Liver (tissue), 9 donors: Measurements from ENCODE around the gene CALML5. TPM values are rescaled to one million over a fixed set of nuclear protein-coding genes. Genes with fewer than 3 reads are reported as not detected.

Source experiments
- DNase-seq: peaks from one replicate; pipeline ENCODE4 v3.0.0-alpha.2; 2017; ENCODE audit warnings: low spot score
- H3K27ac ChIP-seq, 2 donors: one replicate each; pipeline ENCODE4 v1.7.0; 2013; ENCODE audit warnings: inconsistent platforms in 2 of 2, low read length in 2 of 2, control low read depth in 1 of 2, low read depth in 1 of 2, mild to moderate bottlenecking in 1 of 2
- H3K27me3 ChIP-seq, 4 donors: one replicate each; pipeline versions ENCODE4 v1.6.1 to v1.7.0; 2013; ENCODE audit warnings: low read length in 3 of 4, inconsistent platforms in 1 of 4, mild to moderate bottlenecking in 1 of 4, moderate library complexity in 1 of 4; ENCODE audit not compliant: control insufficient read depth in 4 of 4, insufficient read depth in 4 of 4
- H3K36me3 ChIP-seq, 4 donors: one replicate each; pipeline versions ENCODE4 v1.6.1 to v1.7.0; 2013; ENCODE audit warnings: low read length in 3 of 4, mild to moderate bottlenecking in 3 of 4, low read depth in 1 of 4, moderate library complexity in 1 of 4; ENCODE audit not compliant: control insufficient read depth in 4 of 4, insufficient read depth in 3 of 4
- H3K4me1 ChIP-seq, 4 donors: one replicate each; pipeline versions ENCODE4 v1.6.1 to v1.7.0; 2013; ENCODE audit warnings: low read length in 3 of 4, mild to moderate bottlenecking in 3 of 4, moderate library complexity in 1 of 4; ENCODE audit not compliant: control insufficient read depth in 4 of 4, insufficient read depth in 4 of 4
- H3K4me3 ChIP-seq, 3 donors: one replicate each; pipeline versions ENCODE4 v1.6.1 to v1.7.0; 2013; ENCODE audit warnings: low read length in 3 of 3, control low read depth in 1 of 3, low read depth in 1 of 3, mild to moderate bottlenecking in 1 of 3
- H3K9ac ChIP-seq, 2 donors: one replicate each; pipeline ENCODE4 v1.7.0; 2013; ENCODE audit warnings: low read length in 2 of 2, mild to moderate bottlenecking in 2 of 2, moderate library complexity in 2 of 2, control low read depth in 1 of 2, low read depth in 1 of 2
- H3K9me3 ChIP-seq, 4 donors: one replicate each; pipeline versions ENCODE4 v1.6.1 to v1.7.0; 2013; ENCODE audit warnings: low read length in 3 of 4; ENCODE audit not compliant: control insufficient read depth in 4 of 4
- EGR1 ChIP-seq, 2 donors: IDR thresholded peaks; 2 replicates each; pipeline ENCODE4 v1.6.1; 2016 to 2018; ENCODE audit warnings: antibody characterized with exemption in 2 of 2, low read depth in 2 of 2
- FOXA1 ChIP-seq: IDR thresholded peaks from 2 replicates; pipeline ENCODE4 v1.6.1; 2016; ENCODE audit warnings: antibody characterized with exemption
- FOXA2 ChIP-seq: IDR thresholded peaks from 2 replicates; pipeline ENCODE4 v1.6.1; 2016; ENCODE audit warnings: antibody characterized with exemption
- GABPA ChIP-seq, 2 donors: IDR thresholded peaks in 1 of 2; conservative IDR thresholded peaks in 1 of 2; 2 replicates each; pipeline ENCODE4 v1.6.1; 2016; ENCODE audit warnings: antibody characterized with exemption in 2 of 2, mild to moderate bottlenecking in 1 of 2, moderate library complexity in 1 of 2
- HNF4A ChIP-seq, 2 donors: conservative IDR thresholded peaks; 2 replicates each; pipeline ENCODE4 v1.6.1; 2016; ENCODE audit warnings: antibody characterized with exemption in 2 of 2, mild to moderate bottlenecking in 2 of 2
- HNF4G ChIP-seq: IDR thresholded peaks from 2 replicates; pipeline ENCODE4 v1.6.1; 2016; ENCODE audit warnings: antibody characterized with exemption
- JUND ChIP-seq, 2 donors: IDR thresholded peaks; 2 replicates each; pipeline ENCODE4 v1.6.1; 2016; ENCODE audit warnings: antibody characterized with exemption in 2 of 2
- MAX ChIP-seq: IDR thresholded peaks from 2 replicates; pipeline ENCODE4 v1.6.1; 2016; ENCODE audit warnings: antibody characterized with exemption
- NR2F2 ChIP-seq: IDR thresholded peaks from 2 replicates; pipeline ENCODE4 v1.6.1; 2016; ENCODE audit warnings: antibody characterized with exemption
- RAD21 ChIP-seq, 2 donors: IDR thresholded peaks; 2 replicates each; pipeline ENCODE4 v1.6.1; 2016; ENCODE audit warnings: antibody characterized with exemption in 2 of 2, mild to moderate bottlenecking in 2 of 2
- REST ChIP-seq: IDR thresholded peaks from 2 replicates; pipeline ENCODE4 v1.6.1; 2016; ENCODE audit warnings: antibody characterized with exemption, mild to moderate bottlenecking
- RXRA ChIP-seq, 2 donors: IDR thresholded peaks; 2 replicates each; pipeline ENCODE4 v1.6.1; 2017 to 2018; ENCODE audit warnings: antibody characterized with exemption in 2 of 2, mild to moderate bottlenecking in 1 of 2
- SP1 ChIP-seq: IDR thresholded peaks from 2 replicates; pipeline ENCODE4 v1.6.1; 2018; ENCODE audit warnings: antibody characterized with exemption, mild to moderate bottlenecking
- YY1 ChIP-seq: IDR thresholded peaks from 2 replicates; pipeline ENCODE4 v1.6.1; 2016; ENCODE audit warnings: antibody characterized with exemption, mild to moderate bottlenecking
- ZBTB33 ChIP-seq: IDR thresholded peaks from 2 replicates; pipeline ENCODE4 v1.6.1; 2016; ENCODE audit warnings: antibody characterized with exemption
- WGBS: extraction: QIAGEN DNeasy Blood & Tissue Kit; methylation state at CpG from one replicate; pipeline ENCODE4 v1.1.7; 2013; 5-methylcytosine and 5-hydroxymethylcytosine counted together
- polyA plus RNA-seq, 2 donors: library from polyadenylated mRNA; stranded (reverse) in 1 of 2; unstranded in 1 of 2; fragments of 200-250 nt in 1 of 2; fragments of >200 nt in 1 of 2; fragmentation: Nextera tagmentation in 1 of 2; extraction: Ambion mirVana in 1 of 2; gene quantifications; one replicate each; pipeline versions ENCODE4 v1.2.1 to v1.2.3, GENCODE V29; 2013 to 2015
- total RNA-seq, 2 donors: library from RNA; depleted of rRNA; stranded (reverse); fragments of >200 nt; gene quantifications; one replicate each; pipeline ENCODE4 v1.2.3, GENCODE V29; 2014
- TF ChIP-seq, protein P1 (sequence below): fragments of 150-350 bp; IDR thresholded peaks from 2 replicates; pipeline ENCODE4 v1.5.1; 2017; ENCODE audit warnings: improper control_type of control experiment, low read depth, low read length; ENCODE audit not compliant: missing input control
- TF ChIP-seq, protein P2 (sequence below): IDR thresholded peaks from 2 replicates; pipeline ENCODE4 v1.6.1; 2016; ENCODE audit warnings: antibody characterized with exemption
- donor health status: healthy.
- donor health status: healthy.
- donor health status: healthy.
- donor health status: healthy.
- donor health status: healthy.

Gene CALML5
- total and polyA plus RNA-seq, 4 donors, result not detected

DNA sequence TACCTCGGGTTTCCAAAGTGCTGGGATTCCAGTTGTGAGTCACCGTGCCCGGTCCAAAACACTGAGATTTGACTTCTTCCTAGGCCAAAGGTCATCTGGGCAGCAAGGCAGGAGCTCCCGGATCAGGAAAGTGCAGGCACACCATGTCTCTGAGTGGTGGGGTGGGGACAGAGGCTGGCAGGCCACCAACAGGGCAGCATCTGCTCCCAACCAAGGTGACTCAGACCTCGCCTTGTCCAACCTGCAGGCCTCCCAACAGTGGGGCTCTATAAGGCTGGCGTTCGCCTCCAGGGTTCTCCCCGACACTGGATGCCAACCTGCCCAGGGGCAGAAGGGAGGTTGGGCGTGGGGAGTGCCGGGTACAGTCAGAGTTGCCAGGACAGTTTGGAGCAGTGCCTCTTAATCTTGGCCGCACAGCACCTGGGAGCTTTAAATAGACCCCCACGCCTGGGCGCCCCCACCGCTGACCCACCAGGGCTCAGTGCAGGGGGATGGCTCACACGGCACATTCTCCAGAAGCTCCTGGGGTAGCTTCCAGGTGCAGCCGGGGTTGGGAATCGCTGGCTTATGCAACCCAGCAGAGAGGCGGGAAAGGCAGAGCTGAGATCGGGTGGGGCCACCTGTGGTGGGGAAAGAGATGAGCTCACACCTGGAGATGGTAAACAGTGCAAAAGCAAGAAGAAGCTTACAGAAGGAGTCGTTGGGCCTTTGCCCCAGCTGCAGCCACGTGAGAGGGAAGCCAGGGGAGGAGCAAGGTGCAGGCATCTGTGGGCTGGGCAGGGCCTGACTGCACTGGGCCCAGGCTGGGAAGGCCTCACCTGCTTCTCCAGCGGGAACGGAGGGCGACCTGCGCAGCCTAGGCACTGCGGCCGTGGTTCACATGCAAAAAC, 10.9 kb downstream of the CALML5 start:
- no peaks in the 10 kb centered on the region for H3K27me3 ChIP-seq
- no peak overlapping the region for H3K27ac ChIP-seq
- peaks cover 0 to 3% (median 0%) of the 10 kb centered on the region in 4 donors for H3K9me3 ChIP-seq
- TF ChIP-seq GABPA (IDR thresholded peaks at IDR 0.05 in 1 of 2, conservative IDR thresholded peaks at IDR 0.05 in 1 of 2) (no peak), NR2F2 (no peak), YY1 (no peak), REST (no peak), RAD21 (IDR thresholded peaks at IDR 0.05) (no peak), MAX (no peak), FOXA1 (no peak), RXRA (IDR thresholded peaks at IDR 0.05) (no peak), HNF4G (no peak), SP1 (no peak), JUND (IDR thresholded peaks at IDR 0.05) (no peak), FOXA2 (no peak), EGR1 (IDR thresholded peaks at IDR 0.05; ENCODE audit: low read depth in 2 of 2) (no peak), ZBTB33 (no peak), HNF4A (conservative IDR thresholded peaks at IDR 0.05) (no peak)
- TF ChIP-seq, protein P1, sequence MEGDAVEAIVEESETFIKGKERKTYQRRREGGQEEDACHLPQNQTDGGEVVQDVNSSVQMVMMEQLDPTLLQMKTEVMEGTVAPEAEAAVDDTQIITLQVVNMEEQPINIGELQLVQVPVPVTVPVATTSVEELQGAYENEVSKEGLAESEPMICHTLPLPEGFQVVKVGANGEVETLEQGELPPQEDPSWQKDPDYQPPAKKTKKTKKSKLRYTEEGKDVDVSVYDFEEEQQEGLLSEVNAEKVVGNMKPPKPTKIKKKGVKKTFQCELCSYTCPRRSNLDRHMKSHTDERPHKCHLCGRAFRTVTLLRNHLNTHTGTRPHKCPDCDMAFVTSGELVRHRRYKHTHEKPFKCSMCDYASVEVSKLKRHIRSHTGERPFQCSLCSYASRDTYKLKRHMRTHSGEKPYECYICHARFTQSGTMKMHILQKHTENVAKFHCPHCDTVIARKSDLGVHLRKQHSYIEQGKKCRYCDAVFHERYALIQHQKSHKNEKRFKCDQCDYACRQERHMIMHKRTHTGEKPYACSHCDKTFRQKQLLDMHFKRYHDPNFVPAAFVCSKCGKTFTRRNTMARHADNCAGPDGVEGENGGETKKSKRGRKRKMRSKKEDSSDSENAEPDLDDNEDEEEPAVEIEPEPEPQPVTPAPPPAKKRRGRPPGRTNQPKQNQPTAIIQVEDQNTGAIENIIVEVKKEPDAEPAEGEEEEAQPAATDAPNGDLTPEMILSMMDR, result no peak
- TF ChIP-seq, protein P2, sequence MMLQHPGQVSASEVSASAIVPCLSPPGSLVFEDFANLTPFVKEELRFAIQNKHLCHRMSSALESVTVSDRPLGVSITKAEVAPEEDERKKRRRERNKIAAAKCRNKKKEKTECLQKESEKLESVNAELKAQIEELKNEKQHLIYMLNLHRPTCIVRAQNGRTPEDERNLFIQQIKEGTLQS, result no peak
- H3K9ac ChIP-seq, result no peak overlapping the region
- no peak overlapping the region for H3K4me3 ChIP-seq
- DNase-seq, result no peak
- 80% methylated on average over 27 of the region's 27 CpGs for WGBS
- H3K4me1 ChIP-seq, result peaks cover 0 to 4% (median 2%) of the 10 kb centered on the region in 4 donors
- no peaks in the 10 kb centered on the region for H3K36me3 ChIP-seq
